GM10266 (cell line): ENCODE data around the gene GRIK1.

Experiments
- DNase-seq: peaks from one replicate; pipeline ENCODE4 v3.0.0; 2012; ENCODE audit errors: extremely low spot score
- TF ChIP-seq, protein P1 (sequence below): IDR thresholded peaks from 2 replicates; pipeline ENCODE4 v1.5.1; 2012; ENCODE audit warnings: mild to moderate bottlenecking, low read depth; ENCODE audit not compliant: control insufficient read depth, insufficient read depth; ENCODE audit errors: missing control alignments

Gene GRIK1

DNA sequence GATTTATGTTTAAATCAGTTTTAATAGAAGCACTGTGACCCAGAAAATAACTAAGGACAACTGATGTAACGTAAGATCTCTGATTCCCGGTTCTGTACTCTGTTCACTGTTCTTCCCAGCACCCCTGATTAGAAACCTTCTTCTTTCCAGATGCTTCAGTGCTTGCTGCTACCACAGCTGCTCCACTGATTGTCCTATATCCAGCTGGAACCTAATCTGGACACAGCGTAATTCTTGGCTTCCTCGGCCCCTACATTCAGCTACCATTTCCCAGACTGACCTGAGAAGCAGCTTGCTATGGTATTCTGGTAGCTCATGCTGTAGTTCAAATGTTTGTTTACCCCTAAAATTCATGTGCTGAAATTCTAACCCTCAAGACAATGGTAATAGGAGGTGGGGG, 302.7 kb downstream of the GRIK1 start:
- no peak for DNase-seq
- TF ChIP-seq, protein P1, sequence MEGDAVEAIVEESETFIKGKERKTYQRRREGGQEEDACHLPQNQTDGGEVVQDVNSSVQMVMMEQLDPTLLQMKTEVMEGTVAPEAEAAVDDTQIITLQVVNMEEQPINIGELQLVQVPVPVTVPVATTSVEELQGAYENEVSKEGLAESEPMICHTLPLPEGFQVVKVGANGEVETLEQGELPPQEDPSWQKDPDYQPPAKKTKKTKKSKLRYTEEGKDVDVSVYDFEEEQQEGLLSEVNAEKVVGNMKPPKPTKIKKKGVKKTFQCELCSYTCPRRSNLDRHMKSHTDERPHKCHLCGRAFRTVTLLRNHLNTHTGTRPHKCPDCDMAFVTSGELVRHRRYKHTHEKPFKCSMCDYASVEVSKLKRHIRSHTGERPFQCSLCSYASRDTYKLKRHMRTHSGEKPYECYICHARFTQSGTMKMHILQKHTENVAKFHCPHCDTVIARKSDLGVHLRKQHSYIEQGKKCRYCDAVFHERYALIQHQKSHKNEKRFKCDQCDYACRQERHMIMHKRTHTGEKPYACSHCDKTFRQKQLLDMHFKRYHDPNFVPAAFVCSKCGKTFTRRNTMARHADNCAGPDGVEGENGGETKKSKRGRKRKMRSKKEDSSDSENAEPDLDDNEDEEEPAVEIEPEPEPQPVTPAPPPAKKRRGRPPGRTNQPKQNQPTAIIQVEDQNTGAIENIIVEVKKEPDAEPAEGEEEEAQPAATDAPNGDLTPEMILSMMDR, result no peak

DNA sequence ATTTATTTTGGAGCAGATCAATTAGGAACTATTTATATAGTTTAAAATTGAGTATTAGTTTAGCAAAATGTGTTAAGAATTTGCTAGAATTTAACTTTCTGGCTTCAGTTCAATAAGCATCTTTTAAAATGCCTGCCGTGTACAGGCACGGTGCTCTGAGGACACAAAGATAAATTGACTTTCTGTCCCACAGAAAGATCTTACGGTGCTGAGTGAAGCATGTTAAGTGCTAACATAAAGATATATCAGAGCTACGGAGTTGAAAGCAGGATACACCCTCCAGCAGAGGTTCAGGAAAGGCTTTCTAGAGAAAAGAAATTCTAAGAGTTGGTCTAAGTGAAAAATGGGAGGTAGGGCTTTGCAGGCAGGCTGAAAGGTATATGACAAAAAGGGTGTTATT, 305.4 kb downstream of the GRIK1 start:
- DNase-seq, result no peak
- TF ChIP-seq, protein P1, result no peak

- DNase-seq, result no peak
- TF ChIP-seq, protein P1, result no peak
Observed at GRCh38 chr21:29633756-29634155, 306.0 kb downstream of the GRIK1 start.

GRCh38 chr21:29630441-29630840, 309.4 kb downstream of the GRIK1 start:
- no peak for DNase-seq
- TF ChIP-seq, protein P1, result no peak

DNA sequence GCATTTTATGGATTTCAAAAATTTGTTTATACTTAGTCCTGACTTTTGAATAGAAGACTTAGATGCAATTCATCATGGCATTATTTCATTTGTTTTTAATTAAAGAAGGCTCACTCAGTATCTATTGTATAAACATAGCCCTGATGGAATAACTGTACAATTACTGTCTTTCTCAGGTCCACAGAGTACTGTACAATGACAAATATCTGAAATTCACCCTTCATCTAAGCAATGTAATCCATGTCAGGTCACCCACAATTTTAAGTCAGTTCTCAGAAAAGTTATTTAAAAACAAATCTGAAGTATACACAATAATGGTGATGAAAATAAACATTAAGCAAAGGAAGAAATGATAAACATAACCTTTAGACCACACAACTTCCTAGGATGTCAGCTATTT, 311.9 kb downstream of the GRIK1 start:
- TF ChIP-seq, protein P1, result no peak
- DNase-seq, result no peak

- no peak for DNase-seq
Observed at GRCh38 chr21:29626801-29627470, 312.9 kb downstream of the GRIK1 start.

DNA sequence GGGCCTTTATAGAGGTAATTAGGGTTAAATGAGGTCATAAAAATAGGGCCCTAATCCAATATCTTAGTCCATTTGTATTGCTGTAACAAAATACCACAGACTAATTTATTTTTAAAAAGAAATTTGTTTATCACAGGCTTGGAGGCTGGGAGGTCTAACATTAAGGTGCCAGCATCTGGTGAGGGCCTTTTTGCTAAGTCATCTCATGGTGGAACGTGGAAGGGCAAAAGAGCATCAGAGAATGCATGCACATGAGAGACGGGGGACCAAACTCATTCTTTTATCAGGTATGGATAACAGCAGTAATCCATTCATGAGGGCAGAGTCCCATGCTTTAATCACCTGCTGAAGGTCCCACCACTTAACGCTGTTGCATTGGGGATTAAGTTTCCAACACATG, 313.8 kb downstream of the GRIK1 start:
- TF ChIP-seq, protein P1, result no peak
- DNase-seq, result no peak

More at GRCh38 chr21:29626801-29627470, 312.9 kb downstream of the GRIK1 start:
- TF ChIP-seq, protein P1, result no peak
